Measurements from ENCODE around the gene TMEM178B.
A peak's percentile ranks its signal among the peaks of the same experiment; 100 is the strongest.
"Not testable (repeated sequence)": the region's sequence is repeated elsewhere in the genome, so short reads cannot be mapped to it uniquely, and the experiment has no call there.

Gene TMEM178B

GRCh38 chr7:141317033-141317585 is 243.2 kb downstream of the TMEM178B start:
- DNase-seq = no peak

- DNase-seq = no peak
Measured at GRCh38 chr7:141320287-141320686, 246.4 kb downstream of the TMEM178B start.

DNA sequence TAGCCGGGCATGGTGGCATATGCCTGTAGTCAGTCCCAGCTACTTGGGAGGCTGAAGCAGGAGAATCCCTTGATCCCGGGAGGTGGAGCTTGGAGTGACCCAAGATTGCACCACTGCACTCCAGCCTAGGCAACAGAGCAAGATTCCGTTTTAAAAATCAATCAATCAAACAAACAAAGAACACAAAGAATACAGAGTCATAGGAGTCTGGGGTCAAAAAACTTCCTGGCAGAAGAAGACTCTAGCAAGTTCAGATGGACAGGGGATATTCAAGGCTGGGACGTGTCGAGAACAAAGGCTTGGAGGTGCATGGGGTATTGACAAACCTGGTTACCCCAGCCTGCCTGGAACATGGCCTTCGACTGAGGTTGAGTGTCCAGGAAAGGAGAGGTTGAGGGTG is 248.5 kb downstream of the TMEM178B start:
- DNase-seq = no peak

DNA sequence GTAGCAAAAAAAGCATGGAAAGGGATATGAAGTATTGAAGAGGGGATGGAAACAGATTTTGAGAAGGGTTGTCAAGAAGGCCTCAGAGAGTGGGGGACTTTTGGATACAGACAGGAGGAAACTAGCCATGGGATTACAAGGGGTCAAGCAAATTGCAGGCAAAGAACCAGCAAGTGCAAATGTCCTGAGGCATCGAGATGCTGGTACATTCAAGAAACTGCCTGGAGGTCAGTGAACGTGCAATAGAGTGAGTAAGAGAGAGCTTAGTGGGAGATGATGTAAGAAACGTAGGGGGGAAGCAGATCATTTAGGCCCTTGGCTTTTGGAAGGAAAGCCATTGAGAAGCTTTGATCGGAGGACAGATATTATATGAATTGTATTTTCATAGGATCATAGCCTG is 250.0 kb downstream of the TMEM178B start:
- no peak for DNase-seq

DNA sequence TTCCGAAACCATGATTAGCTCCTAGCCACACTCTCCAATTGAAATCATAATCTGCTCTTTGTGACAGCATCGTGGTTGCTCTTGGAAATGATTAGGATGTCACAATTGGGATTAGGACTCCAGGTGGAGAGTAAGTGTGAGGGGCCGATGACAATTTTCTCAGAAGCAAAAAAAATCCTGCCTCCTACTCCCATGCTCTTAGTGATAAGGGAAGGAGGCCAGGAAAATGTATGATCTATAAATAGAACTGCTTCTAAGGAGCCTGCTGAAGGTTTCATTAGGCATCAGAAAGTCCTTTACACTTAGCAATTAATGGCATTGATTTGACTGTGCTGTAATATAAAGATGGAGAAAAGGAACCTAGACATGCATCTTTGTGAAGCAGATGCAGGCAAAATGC is 251.0 kb downstream of the TMEM178B start:
- DNase-seq = no peak

DNA sequence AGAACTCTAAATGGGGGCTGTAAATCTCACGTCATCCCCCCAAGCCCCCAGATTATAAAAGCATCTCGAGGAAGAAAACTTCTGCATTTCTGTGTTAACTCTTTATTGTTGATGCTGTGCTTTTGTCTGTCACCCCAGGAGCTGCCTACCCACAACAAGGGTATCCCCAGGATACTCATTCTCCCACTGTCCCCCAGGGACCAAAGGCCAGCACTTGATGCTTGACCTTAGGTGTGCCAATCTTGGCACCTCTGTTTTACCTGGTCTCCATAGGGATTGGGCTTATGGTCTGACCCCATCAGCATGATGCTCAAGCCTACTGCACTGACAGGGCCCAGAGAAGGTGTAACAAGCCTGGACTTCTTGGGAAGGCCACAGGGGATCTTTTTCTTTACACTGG is 251.4 kb downstream of the TMEM178B start:
- no peak for DNase-seq

DNA sequence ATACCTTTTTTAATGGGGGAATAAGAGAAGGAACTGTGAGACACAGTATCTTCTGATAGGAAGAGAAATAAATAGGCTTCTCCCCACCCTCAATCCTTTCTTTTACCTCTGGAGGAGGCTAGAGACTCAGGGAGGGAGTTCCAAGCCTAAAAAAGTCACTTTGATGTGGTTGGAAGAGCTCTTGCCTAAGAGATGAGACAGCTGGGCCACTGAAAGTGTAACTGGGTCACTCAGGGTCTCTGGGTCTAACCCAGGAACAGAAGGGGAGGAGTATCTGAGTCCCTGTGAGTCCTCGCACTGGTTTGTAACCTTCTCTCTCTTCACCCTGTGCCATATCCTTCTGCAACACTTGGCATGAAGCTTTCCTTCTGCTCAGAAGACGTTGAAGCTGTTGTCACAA is 254.4 kb downstream of the TMEM178B start:
- DNase-seq = no peak

DNA sequence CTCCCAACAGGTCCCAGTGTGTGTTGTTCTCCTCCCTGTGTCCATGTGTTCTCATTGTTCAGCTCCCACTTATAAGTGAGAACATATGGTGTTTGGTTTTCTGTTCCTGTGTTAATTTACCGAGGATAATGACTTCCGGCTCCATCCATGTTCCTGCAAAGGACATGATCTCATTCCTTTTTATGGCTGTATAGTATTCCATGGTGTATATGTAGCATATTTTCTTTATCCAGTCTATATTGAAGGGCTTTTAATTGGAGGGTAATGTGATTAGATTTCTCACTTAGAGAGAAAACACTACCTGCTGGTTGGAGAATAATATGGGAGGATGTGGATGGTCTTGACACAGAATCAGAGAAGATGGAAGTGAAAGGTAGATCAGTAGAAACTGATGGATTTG is 256.4 kb downstream of the TMEM178B start:
- not testable (repeated sequence) for DNase-seq

DNA sequence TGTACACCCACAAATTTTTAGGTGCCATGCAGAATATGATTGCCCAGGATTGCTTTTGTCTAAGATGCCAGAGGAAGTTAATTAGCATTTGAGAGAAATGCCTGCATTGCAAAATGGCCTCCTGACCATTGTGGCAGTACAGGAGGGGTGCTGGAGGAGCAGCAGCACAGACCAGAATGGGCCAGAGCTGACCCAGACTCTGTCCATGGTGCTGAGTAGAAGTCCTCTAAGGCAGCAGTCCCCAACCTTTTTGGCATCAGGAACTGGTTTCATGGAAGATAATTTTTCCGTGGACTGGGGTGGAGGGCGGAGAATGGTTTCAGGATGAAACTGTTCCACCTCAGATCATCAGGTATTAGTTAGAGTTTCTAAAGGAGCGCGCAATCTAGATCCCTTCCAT is 259.6 kb downstream of the TMEM178B start:
- no peak for DNase-seq

DNA sequence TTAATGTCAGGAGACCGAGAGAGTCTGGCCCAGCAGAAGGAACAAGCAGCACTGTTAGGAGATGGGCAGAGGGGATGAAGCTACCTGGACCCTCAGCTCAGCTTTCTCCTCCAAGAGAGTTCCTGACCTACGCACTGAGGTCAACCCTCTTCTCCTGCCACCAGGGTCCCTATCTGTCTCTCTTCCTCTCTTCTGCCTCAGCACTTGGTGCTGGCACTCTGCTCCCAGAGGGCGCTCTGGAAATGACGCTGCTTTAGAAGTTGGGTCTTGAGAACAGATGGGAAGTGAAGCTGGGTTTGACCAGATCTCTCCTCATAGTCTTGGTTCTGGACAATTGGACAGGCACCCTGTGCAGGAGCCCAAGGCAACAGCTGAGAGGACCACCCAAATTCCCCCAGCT is 261.3 kb downstream of the TMEM178B start:
- DNase-seq = no peak

DNA sequence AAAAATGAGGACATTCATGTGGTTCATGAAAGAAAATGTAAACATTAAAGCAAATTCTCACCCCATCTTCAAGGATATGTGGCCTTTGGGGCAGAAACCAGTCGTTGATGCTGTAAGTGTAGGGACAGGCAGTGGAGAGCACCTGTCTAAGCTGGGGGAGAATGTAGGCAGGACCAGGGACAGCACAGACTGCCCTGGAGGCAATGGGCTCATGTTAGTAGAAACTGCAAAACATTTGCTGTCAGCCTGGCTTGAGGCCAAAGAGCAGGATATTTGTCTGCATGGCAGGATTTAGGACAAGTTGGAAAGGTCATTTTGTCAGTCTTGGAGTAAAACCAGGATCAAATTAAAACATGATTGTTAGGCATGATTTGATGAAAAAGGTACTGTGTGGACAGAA is 265.7 kb downstream of the TMEM178B start:
- DNase-seq = no peak

DNA sequence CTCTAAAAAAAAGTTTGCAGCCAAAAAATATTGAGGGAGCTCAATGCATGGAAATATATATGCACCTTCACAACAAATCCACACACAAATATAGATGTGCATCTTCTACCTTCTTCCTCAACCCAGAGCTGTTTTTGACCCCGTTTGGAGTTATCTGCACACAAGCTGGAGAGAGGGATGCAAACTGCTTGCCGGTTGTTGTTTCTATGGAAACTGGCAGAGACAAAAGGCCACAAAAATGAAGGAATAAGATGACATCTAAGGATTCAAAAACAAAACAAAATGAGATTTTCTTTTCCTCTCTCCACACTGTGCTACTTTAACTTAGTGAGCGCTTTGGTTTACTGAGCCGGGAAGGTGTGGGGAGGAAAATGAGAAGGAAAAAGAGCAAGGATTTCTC is 267.1 kb downstream of the TMEM178B start:
- DNase-seq = no peak

DNA sequence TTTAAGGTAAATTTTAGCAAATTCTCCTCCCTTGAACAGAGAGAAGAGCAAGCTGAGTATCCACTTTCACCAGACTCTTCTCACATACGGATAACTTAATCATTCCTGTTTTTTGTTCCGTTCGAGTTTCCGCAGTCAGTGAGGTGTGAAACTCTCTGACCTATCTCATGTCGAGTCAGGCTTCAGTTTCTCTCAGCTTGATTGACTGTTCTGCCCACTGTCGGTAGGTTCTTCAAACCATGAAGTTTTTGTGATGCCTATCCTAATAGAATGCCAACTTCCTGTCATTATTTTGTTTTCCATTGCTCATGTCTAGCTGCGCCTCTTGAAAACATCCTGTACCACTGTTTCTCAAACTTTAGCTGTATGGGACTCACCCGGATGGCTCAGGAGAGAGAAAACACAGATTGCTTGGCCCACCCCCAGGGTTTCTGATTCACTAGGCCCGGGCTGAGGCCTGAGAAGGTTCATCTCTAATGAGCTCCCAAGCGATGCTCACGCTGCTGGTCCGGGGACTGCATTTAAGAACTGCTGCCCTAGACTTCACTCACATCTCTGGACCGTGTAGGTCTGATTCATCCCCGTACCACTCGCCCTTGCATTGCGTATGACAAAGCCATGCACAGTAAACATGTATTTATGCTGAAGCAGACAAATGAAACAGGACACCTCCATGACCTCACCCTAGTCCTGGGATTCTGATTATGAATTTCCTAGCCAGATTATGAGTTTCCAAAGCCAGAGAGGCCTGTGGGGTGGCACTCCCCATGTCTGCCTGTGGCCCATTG is 269.0 kb downstream of the TMEM178B start:
- DNase-seq = no peak

GRCh38 chr7:141344153-141344935 is 270.5 kb downstream of the TMEM178B start:
- no peak for DNase-seq

DNA sequence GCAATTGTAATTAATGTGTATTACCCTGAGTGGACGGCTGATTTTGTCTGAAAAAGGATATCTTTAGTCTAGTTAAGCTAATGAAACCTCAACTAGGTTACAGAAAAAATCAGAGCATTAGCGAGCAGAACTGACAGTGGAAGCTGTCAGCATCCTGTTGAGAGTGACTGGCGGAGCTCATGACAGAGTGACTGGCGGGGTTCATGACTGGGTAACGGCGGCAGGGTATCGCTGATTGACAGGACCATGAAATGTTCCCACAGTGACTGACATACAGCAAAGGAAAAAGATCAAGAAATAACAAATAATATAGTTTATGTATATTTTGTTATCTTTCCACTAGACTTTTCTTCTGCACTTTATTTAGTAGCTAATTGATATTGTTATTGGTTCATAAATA is 274.9 kb downstream of the TMEM178B start:
- no peak for DNase-seq

- DNase-seq = no peak
Measured at GRCh38 chr7:141349338-141349737, 275.5 kb downstream of the TMEM178B start.

DNA sequence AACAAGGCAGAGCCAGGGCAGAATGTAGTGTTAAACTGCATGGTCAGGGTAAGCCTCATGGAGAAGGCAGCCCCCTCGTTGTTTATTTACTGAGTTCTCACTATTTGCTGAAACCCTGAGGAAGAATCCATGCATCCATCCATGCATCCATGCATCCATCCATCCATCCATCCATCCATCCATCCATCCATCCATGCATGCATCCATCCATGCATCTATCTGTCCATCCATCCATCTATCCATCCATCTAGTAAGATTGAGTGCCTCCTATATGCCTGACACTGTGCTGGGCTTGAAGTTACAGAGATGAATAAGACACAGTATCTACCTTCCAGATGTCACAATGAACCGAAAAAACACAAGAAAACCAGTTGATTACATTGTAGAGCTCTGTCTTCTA is 275.9 kb downstream of the TMEM178B start:
- DNase-seq = no peak

- no peak for DNase-seq
Measured at GRCh38 chr7:141351175-141351574, 277.3 kb downstream of the TMEM178B start.

DNA sequence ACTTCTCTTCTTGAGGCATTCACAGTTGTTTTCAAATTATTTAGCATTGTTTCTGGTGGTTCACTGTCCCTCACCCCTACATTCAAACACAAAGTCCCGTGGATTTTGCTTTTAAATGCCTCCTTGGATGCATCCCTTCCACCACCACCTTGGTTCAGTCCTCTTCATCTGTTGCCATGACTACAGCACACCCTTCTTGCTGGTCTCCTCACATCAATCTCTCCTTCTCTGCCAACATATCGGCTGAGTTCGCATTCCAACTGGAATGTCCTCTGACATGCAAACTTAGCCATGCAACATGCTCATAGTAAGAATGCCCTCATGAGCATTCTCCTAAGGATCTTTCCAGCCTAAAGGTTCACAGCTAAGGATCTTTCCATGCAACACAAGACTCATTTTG is 279.1 kb downstream of the TMEM178B start:
- DNase-seq = no peak

GRCh38 chr7:141354251-141354650 is 280.4 kb downstream of the TMEM178B start:
- no peak for DNase-seq

- DNase-seq = no peak
Measured at GRCh38 chr7:141355032-141355431, 281.2 kb downstream of the TMEM178B start.

DNA sequence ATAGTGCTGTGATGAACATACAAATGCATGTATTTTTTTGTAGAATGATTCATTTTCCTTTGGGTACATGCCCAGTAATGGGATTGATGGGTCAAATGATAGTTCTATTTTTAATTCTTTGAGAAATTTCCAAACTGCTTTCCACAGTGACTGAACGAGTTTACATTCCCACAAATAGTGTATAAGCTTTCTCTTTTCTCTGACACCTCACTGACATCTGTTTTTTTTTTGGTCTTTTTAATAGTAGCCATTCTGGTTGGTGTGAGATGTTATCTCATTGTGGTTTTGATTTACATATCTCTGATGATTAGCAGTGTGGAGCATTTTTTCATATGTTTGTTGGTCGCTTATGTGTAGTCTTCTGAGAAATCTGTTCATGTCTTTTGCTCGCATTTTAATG is 282.3 kb downstream of the TMEM178B start:
- no peak for DNase-seq

- DNase-seq = no peak
Measured at GRCh38 chr7:141358386-141358785, 284.5 kb downstream of the TMEM178B start.

- peak; percentile 34 to 69 for DNase-seq
Measured at GRCh38 chr7:141359262-141359661, 285.4 kb downstream of the TMEM178B start.
